ENCODE data around the gene FAM98B.

FAM98B gene

GRCh38 chr15:38461066-38461833 lies 7.3 kb downstream of the FAM98B start:
- no peak for DNase-seq

- no peak for DNase-seq
Observed at GRCh38 chr15:38463893-38464292, 10.0 kb downstream of the FAM98B start.

- DNase-seq, result no peak
Observed at GRCh38 chr15:38464675-38465074, 10.7 kb downstream of the FAM98B start.

GRCh38 chr15:38470816-38471215 lies 16.9 kb downstream of the FAM98B start:
- DNase-seq, result no peak

GRCh38 chr15:38471974-38472373 lies 18.0 kb downstream of the FAM98B start:
- no peak for DNase-seq

GRCh38 chr15:38474155-38474757 lies 20.3 kb downstream of the FAM98B start:
- no peak for DNase-seq

- DNase-seq, result no peak
Observed at GRCh38 chr15:38475361-38475760, 21.4 kb downstream of the FAM98B start.

GRCh38 chr15:38476120-38476519 lies 22.2 kb downstream of the FAM98B start:
- no peak for DNase-seq

GRCh38 chr15:38477637-38478036 lies 23.7 kb downstream of the FAM98B start:
- DNase-seq, result no peak

- no peak for DNase-seq
Observed at GRCh38 chr15:38479266-38479665, 25.3 kb downstream of the FAM98B start.

GRCh38 chr15:38479756-38480155 lies 25.8 kb downstream of the FAM98B start:
- DNase-seq, result no peak

- no peak for DNase-seq
Observed at GRCh38 chr15:38481113-38481512, 27.2 kb downstream of the FAM98B start.

- DNase-seq, result no peak
Observed at GRCh38 chr15:38481761-38482160, 27.8 kb downstream of the FAM98B start.

- DNase-seq, result no peak
Observed at GRCh38 chr15:38482572-38482971, 28.6 kb downstream of the FAM98B start.

- no peak for DNase-seq
Observed at GRCh38 chr15:38486936-38487335, 33.0 kb downstream of the FAM98B start.

GRCh38 chr15:38487378-38487777 lies 33.5 kb downstream of the FAM98B start:
- no peak for DNase-seq

GRCh38 chr15:38490242-38490922 lies 36.5 kb downstream of the FAM98B start:
- DNase-seq, result no peak

- DNase-seq, result no peak
Observed at GRCh38 chr15:38496151-38496550, 42.2 kb downstream of the FAM98B start.

- DNase-seq, result no peak
Observed at GRCh38 chr15:38499651-38500050, 45.7 kb downstream of the FAM98B start.

- DNase-seq, result no peak
Observed at GRCh38 chr15:38503496-38503895, 49.6 kb downstream of the FAM98B start.

- DNase-seq, result no peak
Observed at GRCh38 chr15:38504680-38505467, 50.9 kb downstream of the FAM98B start.

- no peak for DNase-seq
Observed at GRCh38 chr15:38506997-38507396, 53.1 kb downstream of the FAM98B start.

- no peak for DNase-seq
Observed at GRCh38 chr15:38507570-38507969, 53.6 kb downstream of the FAM98B start.

Measured in SHP77 treated with DMSO at 0.1 percent for 48 hours (cell line).